Hepatocyte (in vitro differentiated cells): Measurements from ENCODE around the gene NRL. TPM values are rescaled to one million over a fixed set of nuclear protein-coding genes. Genes with fewer than 3 reads are reported as not detected.

Experiments
- DNase-seq: peaks from one replicate; pipeline ENCODE4 v3.0.0-alpha.2; 2016; ENCODE audit warnings: low spot score
- H2AFZ ChIP-seq: fragments of 200-600 bp; sonication (generic); 2 replicates; pipeline ENCODE4 v1.6.0; 2016; ENCODE audit warnings: antibody characterized with exemption, mild to moderate bottlenecking
- H3K27ac ChIP-seq: fragments of 200-600 bp; sonication (generic); 2 replicates; pipeline ENCODE4 v1.5.1; 2016; ENCODE audit warnings: mild to moderate bottlenecking
- H3K27me3 ChIP-seq: fragments of 200-600 bp; sonication (generic); 2 replicates; pipeline ENCODE4 v1.6.1; 2016
- H3K36me3 ChIP-seq: fragments of 200-600 bp; sonication (generic); replicated peaks from 2 replicates; pipeline ENCODE4 v1.5.1; 2016; ENCODE audit warnings: low read depth; ENCODE audit not compliant: insufficient read depth
- H3K4me1 ChIP-seq: fragments of 200-600 bp; sonication (generic); 2 replicates; pipeline ENCODE4 v1.5.1; 2016; ENCODE audit warnings: mild to moderate bottlenecking, moderate library complexity; ENCODE audit not compliant: insufficient read depth
- H3K4me2 ChIP-seq: fragments of 200-600 bp; sonication (generic); 2 replicates; pipeline ENCODE4 v1.6.0; 2016
- H3K4me3 ChIP-seq: fragments of 200-600 bp; sonication (generic); 2 replicates; pipeline ENCODE4 v1.5.1; 2016; ENCODE audit warnings: mild to moderate bottlenecking
- H3K79me2 ChIP-seq: fragments of 200-600 bp; sonication (generic); 2 replicates; pipeline ENCODE4 v1.6.0; 2017; ENCODE audit warnings: mild to moderate bottlenecking
- H3K9me2 ChIP-seq: fragments of 200-600 bp; sonication (generic); replicated peaks from 2 replicates; pipeline ENCODE4 v1.6.0; 2017; ENCODE audit warnings: mild to moderate bottlenecking; ENCODE audit not compliant: insufficient read depth
- H3K9me3 ChIP-seq: fragments of 200-600 bp; sonication (generic); 2 replicates; pipeline ENCODE4 v1.5.1; 2016; ENCODE audit warnings: low read depth, mild to moderate bottlenecking
- H4K20me1 ChIP-seq: fragments of 200-600 bp; sonication (generic); 2 replicates; pipeline ENCODE4 v1.6.0; 2016; ENCODE audit warnings: mild to moderate bottlenecking; ENCODE audit not compliant: insufficient read depth, poor library complexity, severe bottlenecking
- EZH2 ChIP-seq: fragments of 200-600 bp; sonication (generic); IDR thresholded peaks from 2 replicates; pipeline ENCODE4 v1.6.1; 2016; ENCODE audit warnings: antibody characterized with exemption, mild to moderate bottlenecking, borderline replicate concordance
- EZH2phosphoT487 ChIP-seq: fragments of 200-600 bp; sonication (generic); IDR thresholded peaks from one replicate; pipeline ENCODE4 v1.6.1; 2018; ENCODE audit warnings: antibody characterized with exemption, mild to moderate bottlenecking, low read depth, moderate library complexity; ENCODE audit not compliant: unreplicated experiment, severe bottlenecking
- WGBS: methylation state at CpG from one replicate; pipeline ENCODE4 v1.1.6; 2016; ENCODE audit warnings: low lambda C conversion rate; ENCODE audit errors: missing lambda C conversion rate; 5-methylcytosine and 5-hydroxymethylcytosine counted together
- polyA plus RNA-seq: library from polyadenylated mRNA; unstranded; fragments of >200 nt; fragmentation: Nextera tagmentation; extraction: Ambion mirVana; gene quantifications from 2 replicates; pipeline ENCODE4 v1.2.1, GENCODE V29; 2016
- total RNA-seq: library from RNA; depleted of rRNA; stranded (reverse); fragments of >200 nt; gene quantifications from 2 replicates; pipeline ENCODE4 v1.2.3, GENCODE V29; 2014
- TF ChIP-seq, protein P1 (sequence below): fragments of 200-600 bp; sonication (generic); IDR thresholded peaks from 2 replicates; pipeline ENCODE4 v1.5.1; 2016; ENCODE audit warnings: antibody characterized with exemption, mild to moderate bottlenecking; ENCODE audit not compliant: poor library complexity

Gene NRL
- total and polyA plus RNA-seq, 2 experiments from 2014 or later, result 1.2 to 2.4 TPM

DNA sequence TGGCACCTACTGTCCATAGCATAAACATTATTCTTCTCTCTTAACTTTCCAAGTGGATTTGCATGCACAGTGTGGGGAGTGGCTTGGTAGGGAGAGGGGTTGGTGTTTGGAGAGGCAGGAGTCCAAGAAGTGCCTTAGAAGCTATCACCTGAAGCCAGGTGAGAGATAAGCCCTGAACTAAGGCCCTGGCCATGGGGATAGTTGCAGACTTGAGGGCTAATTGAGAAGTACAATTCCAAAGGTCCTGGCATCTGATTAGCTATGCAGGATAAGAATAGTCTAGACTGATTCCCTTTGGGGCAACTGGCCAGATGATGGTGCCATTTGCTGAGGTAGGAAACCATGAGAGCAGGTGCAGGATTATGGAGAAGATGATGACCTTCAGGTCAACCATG, 22.6 kb downstream of the NRL start:
- Histone ChIP-seq H3K4me1 (peaks cover 12% of the 10 kb centered on the region), H3K9me3 (no peaks in the 10 kb centered on the region), H2AFZ (no peak overlapping the region), H3K9me2 (no peaks in the 10 kb centered on the region), H3K79me2 (peaks cover 22% of the 10 kb centered on the region), H3K36me3 (no peaks in the 10 kb centered on the region), H4K20me1 (no peaks in the 10 kb centered on the region), H3K27me3 (no peaks in the 10 kb centered on the region), H3K27ac (no peak overlapping the region), H3K4me2 (no peak overlapping the region), H3K4me3 (no peak overlapping the region)
- DNase-seq, result peak; percentile 38
- TF ChIP-seq EZH2 (no peak), EZH2phosphoT487 (no peak)
- TF ChIP-seq, protein P1, sequence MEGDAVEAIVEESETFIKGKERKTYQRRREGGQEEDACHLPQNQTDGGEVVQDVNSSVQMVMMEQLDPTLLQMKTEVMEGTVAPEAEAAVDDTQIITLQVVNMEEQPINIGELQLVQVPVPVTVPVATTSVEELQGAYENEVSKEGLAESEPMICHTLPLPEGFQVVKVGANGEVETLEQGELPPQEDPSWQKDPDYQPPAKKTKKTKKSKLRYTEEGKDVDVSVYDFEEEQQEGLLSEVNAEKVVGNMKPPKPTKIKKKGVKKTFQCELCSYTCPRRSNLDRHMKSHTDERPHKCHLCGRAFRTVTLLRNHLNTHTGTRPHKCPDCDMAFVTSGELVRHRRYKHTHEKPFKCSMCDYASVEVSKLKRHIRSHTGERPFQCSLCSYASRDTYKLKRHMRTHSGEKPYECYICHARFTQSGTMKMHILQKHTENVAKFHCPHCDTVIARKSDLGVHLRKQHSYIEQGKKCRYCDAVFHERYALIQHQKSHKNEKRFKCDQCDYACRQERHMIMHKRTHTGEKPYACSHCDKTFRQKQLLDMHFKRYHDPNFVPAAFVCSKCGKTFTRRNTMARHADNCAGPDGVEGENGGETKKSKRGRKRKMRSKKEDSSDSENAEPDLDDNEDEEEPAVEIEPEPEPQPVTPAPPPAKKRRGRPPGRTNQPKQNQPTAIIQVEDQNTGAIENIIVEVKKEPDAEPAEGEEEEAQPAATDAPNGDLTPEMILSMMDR, result no peak

DNA sequence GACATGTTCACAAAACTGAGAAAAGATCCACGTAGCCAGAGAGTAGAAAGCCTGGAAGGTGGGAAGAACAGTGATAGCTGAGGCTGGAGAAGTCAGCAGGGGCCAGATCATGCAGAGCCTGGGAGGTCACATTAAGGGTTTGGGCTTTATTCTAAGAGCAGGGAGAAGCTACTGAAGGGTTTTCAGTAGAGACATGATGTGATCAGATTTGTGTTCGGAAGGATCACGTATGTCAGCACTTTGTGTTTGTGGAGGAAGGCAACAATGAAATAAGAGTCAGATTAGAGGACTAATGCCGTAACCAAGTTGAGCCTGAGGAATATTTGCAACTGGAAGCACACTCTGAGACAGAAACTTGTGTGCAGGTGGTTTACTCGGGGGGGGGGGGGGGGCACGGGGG, 24.9 kb downstream of the NRL start:
- H3K4me3 ChIP-seq, result no peak overlapping the region
- WGBS, result 94% methylated on average over 5 of the region's 6 CpGs
- H3K79me2 ChIP-seq, result peaks cover 3% of the 10 kb centered on the region
- no peak overlapping the region for H3K27ac ChIP-seq
- H2AFZ ChIP-seq, result no peak overlapping the region
- no peaks in the 10 kb centered on the region for H3K9me3 ChIP-seq
- H3K4me2 ChIP-seq, result no peak overlapping the region
- no peak for DNase-seq
- H3K36me3 ChIP-seq, result no peaks in the 10 kb centered on the region
- H3K27me3 ChIP-seq, result no peaks in the 10 kb centered on the region
- no peaks in the 10 kb centered on the region for H3K9me2 ChIP-seq
- peaks cover 8% of the 10 kb centered on the region for H3K4me1 ChIP-seq
- no peaks in the 10 kb centered on the region for H4K20me1 ChIP-seq
- TF ChIP-seq, protein P1, result no peak
- TF ChIP-seq EZH2phosphoT487 (no peak), EZH2 (no peak)

DNA sequence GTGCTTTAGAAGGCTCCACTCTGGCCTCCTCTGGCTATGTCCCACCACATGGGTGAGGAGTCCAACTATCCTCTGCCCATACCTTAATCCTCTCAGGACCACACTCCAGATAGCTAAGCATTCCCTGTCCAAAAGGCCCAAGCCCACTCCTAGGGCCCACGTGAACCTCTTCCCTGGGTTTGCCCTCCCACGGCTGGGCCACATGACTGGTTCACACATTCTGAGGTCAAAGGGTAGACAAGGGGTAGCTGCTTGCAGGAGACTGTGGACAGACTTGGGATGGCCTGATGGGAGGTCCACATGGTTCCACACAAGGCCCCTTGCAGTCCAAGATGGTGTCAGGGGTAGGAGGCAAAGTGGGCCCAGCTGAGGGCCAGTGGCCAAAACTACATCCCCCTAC, 26.7 kb downstream of the NRL start:
- Histone ChIP-seq H4K20me1 (no peaks in the 10 kb centered on the region), H2AFZ (no peak overlapping the region), H3K9me2 (no peaks in the 10 kb centered on the region), H3K9me3 (no peaks in the 10 kb centered on the region), H3K36me3 (no peaks in the 10 kb centered on the region), H3K4me3 (no peak overlapping the region), H3K4me2 (no peak overlapping the region), H3K79me2 (no peaks in the 10 kb centered on the region), H3K27me3 (no peaks in the 10 kb centered on the region), H3K27ac (no peak overlapping the region), H3K4me1 (peaks cover 2% of the 10 kb centered on the region)
- DNase-seq, result no peak
- TF ChIP-seq, protein P1, result no peak
- TF ChIP-seq EZH2, result no peak
- WGBS, result 90% methylated on average over 2 of the region's 2 CpGs

DNA sequence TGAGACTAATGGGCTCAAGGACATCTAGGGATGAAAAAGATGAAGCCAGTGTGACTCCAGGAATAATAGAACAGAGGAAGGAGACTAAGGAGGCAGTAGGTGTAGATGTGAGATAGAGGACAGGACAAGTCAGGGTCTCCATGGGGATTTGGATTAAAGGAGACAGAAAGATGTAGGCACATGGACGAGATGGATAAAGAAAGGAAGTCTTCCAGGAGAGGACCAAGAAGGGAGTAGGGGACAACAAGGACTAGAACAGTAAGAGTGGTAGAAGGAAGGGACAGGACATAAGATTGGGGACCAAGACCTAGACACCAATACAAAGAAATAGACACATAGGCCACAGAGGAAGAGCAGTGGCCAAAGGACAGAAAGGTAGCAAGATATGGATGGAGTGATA, 27.7 kb downstream of the NRL start:
- Histone ChIP-seq H3K79me2 (no peaks in the 10 kb centered on the region), H3K4me2 (no peak overlapping the region), H4K20me1 (no peaks in the 10 kb centered on the region), H3K9me2 (no peaks in the 10 kb centered on the region), H3K9me3 (no peaks in the 10 kb centered on the region), H2AFZ (no peak overlapping the region), H3K27me3 (no peaks in the 10 kb centered on the region), H3K27ac (no peak overlapping the region), H3K4me1 (no peaks in the 10 kb centered on the region), H3K4me3 (no peak overlapping the region), H3K36me3 (no peaks in the 10 kb centered on the region)
- TF ChIP-seq EZH2 (no peak), EZH2phosphoT487 (no peak)
- TF ChIP-seq, protein P1, result no peak
- 92% methylated on average over 1 of the region's 1 CpG for WGBS
- DNase-seq, result no peak
